ENCODE data around the gene OSBPL6.
"Not testable (repeated sequence)": the region's sequence is repeated elsewhere in the genome, so short reads cannot be mapped to it uniquely, and the experiment has no call there.

- not testable (repeated sequence) for TF ChIP-seq CTCF, POLR2A (IDR thresholded peaks at IDR 0.05)
Measured at GRCh38 chr2:178357704-178358103, 163.4 kb downstream of the OSBPL6 start.

Measured in gastroesophageal sphincter (tissue), 3 donors.